ENCODE measurements around the gene CMTM4.

Gene CMTM4

GRCh38 chr16:66711581-66711980, 15.0 kb upstream of the CMTM4 start:
- no peak overlapping the region for H3K4me3 ChIP-seq (ENCODE audit: low read depth, low read length)
- no peak for TF ChIP-seq CTCF (IDR thresholded peaks at IDR 0.05)
- no peak overlapping the region for H3K27ac ChIP-seq
- H2AFZ ChIP-seq: no peak overlapping the region
- H3K4me1 ChIP-seq: no peaks in the 10 kb centered on the region
- H3K36me3 ChIP-seq (ENCODE audit: control insufficient read depth, insufficient read depth, low read length): no peaks in the 10 kb centered on the region
- H3K9me3 ChIP-seq (ENCODE audit: control insufficient read depth, low read length): no peaks in the 10 kb centered on the region
- H3K9ac ChIP-seq: no peak overlapping the region
- H3K4me2 ChIP-seq (ENCODE audit: low read length): no peak overlapping the region
- no peaks in the 10 kb centered on the region for H3K79me2 ChIP-seq
- H3K27me3 ChIP-seq (ENCODE audit: control insufficient read depth, insufficient read depth, low read length): no peaks in the 10 kb centered on the region

DNA sequence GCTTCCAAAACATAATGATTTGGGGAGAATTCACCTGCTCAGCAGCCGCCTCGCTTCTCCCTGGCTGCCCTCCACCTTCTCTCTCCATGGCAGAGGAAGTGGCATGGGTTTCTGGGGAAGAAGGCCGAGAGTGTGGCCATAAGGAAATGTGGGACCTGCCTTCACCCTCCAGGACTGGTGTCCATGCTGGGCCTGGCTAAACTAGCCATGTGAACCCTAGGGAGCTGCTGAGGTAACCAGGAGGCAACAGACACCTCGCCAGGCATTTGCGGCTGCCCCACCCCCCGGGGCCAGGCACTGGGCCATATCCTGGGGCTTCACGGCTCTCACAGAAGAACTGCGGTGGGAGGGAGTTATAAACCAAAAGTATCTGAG, 9.9 kb upstream of the CMTM4 start:
- H3K27ac ChIP-seq: peak overlapping the region; percentile 29
- H3K4me3 ChIP-seq (ENCODE audit: low read depth, low read length): no peak overlapping the region
- no peak overlapping the region for H3K9ac ChIP-seq

GRCh38 chr16:66705790-66706505, 9.4 kb upstream of the CMTM4 start:
- no peak overlapping the region for H3K9ac ChIP-seq
- peak overlapping the region; percentile 26 for H3K4me2 ChIP-seq (ENCODE audit: low read length)
- H3K27ac ChIP-seq: peak overlapping the region; percentile 29
- H3K4me1 ChIP-seq: no peaks in the 10 kb centered on the region
- H3K9me3 ChIP-seq (ENCODE audit: control insufficient read depth, low read length): no peaks in the 10 kb centered on the region
- no peaks in the 10 kb centered on the region for H3K79me2 ChIP-seq
- no peak for TF ChIP-seq CTCF (IDR thresholded peaks at IDR 0.05)
- H2AFZ ChIP-seq: no peak overlapping the region
- H3K36me3 ChIP-seq (ENCODE audit: control insufficient read depth, insufficient read depth, low read length): no peaks in the 10 kb centered on the region
- no peaks in the 10 kb centered on the region for H3K27me3 ChIP-seq (ENCODE audit: control insufficient read depth, insufficient read depth, low read length)
- no peak overlapping the region for H3K4me3 ChIP-seq (ENCODE audit: low read depth, low read length)

More for the DNA sequence above, 9.9 kb upstream of the CMTM4 start:
- no peaks in the 10 kb centered on the region for H3K36me3 ChIP-seq (ENCODE audit: control insufficient read depth, insufficient read depth, low read length)
- no peaks in the 10 kb centered on the region for H3K9me3 ChIP-seq (ENCODE audit: control insufficient read depth, low read length)
- H3K4me2 ChIP-seq (ENCODE audit: low read length): peak overlapping the region; percentile 26
- H3K27me3 ChIP-seq (ENCODE audit: control insufficient read depth, insufficient read depth, low read length): no peaks in the 10 kb centered on the region
- H2AFZ ChIP-seq: no peak overlapping the region
- no peaks in the 10 kb centered on the region for H3K79me2 ChIP-seq
- no peak for TF ChIP-seq CTCF (IDR thresholded peaks at IDR 0.05)
- no peaks in the 10 kb centered on the region for H3K4me1 ChIP-seq

DNA sequence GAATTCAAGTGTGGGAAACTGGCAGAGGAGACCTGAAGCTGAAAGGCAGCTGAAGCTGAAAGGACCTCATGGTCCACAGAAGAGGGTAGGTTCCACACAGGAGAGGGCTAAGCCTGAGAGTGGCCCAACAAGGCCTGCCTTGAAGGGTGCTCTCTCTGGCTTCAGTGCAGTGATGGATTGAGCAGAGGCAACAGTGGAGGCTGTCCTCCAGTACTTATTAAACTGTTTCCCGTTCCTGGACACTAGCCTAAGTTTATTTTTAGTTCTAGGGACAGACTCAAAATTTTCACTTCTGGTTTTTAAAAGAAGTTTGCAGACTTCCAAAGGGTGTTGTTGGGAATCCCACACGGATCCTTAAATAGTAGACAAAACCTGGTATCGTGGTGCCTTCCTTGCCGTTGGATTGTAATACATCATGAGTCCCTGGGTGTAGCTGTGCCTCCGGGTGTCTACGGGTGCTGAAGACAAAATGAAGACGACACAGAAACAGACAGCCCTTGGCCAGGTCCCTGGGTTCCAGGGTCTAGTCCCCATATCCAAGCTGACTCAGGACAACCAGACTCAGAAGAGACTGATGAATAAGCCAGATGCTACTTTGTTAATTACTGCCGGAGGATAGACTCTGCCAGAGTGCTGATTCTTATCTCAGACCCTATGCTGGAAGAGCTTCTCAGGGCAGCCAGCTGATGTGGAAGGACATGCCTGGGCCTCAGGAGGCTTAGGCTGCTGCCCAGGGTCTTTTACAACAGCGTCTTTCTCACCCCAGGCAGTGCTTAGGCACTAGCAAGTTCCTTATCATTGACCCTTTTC, 7.1 kb upstream of the CMTM4 start:
- TF ChIP-seq CTCF (IDR thresholded peaks at IDR 0.05): no peak
- H3K9me3 ChIP-seq (ENCODE audit: control insufficient read depth, low read length): no peaks in the 10 kb centered on the region
- H3K4me3 ChIP-seq (ENCODE audit: low read depth, low read length): no peak overlapping the region
- no peaks in the 10 kb centered on the region for H3K79me2 ChIP-seq
- H3K9ac ChIP-seq: no peak overlapping the region
- no peak overlapping the region for H2AFZ ChIP-seq
- no peak overlapping the region for H3K27ac ChIP-seq
- peak overlapping the region; percentile 24 for H3K4me2 ChIP-seq (ENCODE audit: low read length)
- H3K27me3 ChIP-seq (ENCODE audit: control insufficient read depth, insufficient read depth, low read length): no peaks in the 10 kb centered on the region
- H3K36me3 ChIP-seq (ENCODE audit: control insufficient read depth, insufficient read depth, low read length): no peaks in the 10 kb centered on the region
- no peaks in the 10 kb centered on the region for H3K4me1 ChIP-seq

All from parathyroid adenoma (tissue), 2 donors.